Activated T-helper 1 cell treated with anti-CD3 and anti-CD28 coated beads, Interleukin-12 subunit alpha, Interleukin-12 subunit beta, Interleukin-2, Interleukin-4 antibody, amounts not matched to agents 30 ng/mL and 10 ng/mL and 1 ng/mL, durations not matched to agents 14 hours and 24 hours and 36 hours (primary cell): ENCODE results near the gene SLC6A20. TPM values are rescaled to one million over a fixed set of nuclear protein-coding genes. Genes with fewer than 3 reads are reported as not detected.

ENCODE experiments used
- DNase-seq: peaks from one replicate; pipeline ENCODE4 v3.0.0; 2021; ENCODE audit warnings: low spot score
- H3K27ac Mint-ChIP-seq: one replicate; pipeline ENCODE4 v1.8.0; 2021; ENCODE audit warnings: mild to moderate bottlenecking, mixed read lengths
- H3K27me3 Mint-ChIP-seq: one replicate; pipeline ENCODE4 v1.8.0; 2022; ENCODE audit warnings: mild to moderate bottlenecking, moderate library complexity, mixed read lengths; ENCODE audit not compliant: insufficient read depth
- H3K36me3 Mint-ChIP-seq: one replicate; pipeline ENCODE4 v1.8.0; 2021; ENCODE audit warnings: low read depth, mixed read lengths
- H3K4me1 Mint-ChIP-seq: one replicate; pipeline ENCODE4 v1.8.0; 2021; ENCODE audit warnings: low read depth, mixed read lengths
- H3K4me3 Mint-ChIP-seq: one replicate; pipeline ENCODE4 v1.8.0; 2021; ENCODE audit warnings: mild to moderate bottlenecking, moderate library complexity, mixed read lengths
- H3K9me3 Mint-ChIP-seq: one replicate; pipeline ENCODE4 v1.8.0; 2021; ENCODE audit warnings: mixed read lengths
- intact Hi-C: fragments of 100-400 bp; cut with micrococcal nuclease; formaldehyde crosslinking; loops from one replicate; pipeline ENCODE4 v1.15.1; 2024
- total RNA-seq: library from RNA; stranded (reverse); gene quantifications from 2 replicates; pipeline ENCODE4 v1.2.3, GENCODE V29; 2022

The SLC6A20 gene
- total RNA-seq, 1 donor from 2014 or later: not detected

DNA sequence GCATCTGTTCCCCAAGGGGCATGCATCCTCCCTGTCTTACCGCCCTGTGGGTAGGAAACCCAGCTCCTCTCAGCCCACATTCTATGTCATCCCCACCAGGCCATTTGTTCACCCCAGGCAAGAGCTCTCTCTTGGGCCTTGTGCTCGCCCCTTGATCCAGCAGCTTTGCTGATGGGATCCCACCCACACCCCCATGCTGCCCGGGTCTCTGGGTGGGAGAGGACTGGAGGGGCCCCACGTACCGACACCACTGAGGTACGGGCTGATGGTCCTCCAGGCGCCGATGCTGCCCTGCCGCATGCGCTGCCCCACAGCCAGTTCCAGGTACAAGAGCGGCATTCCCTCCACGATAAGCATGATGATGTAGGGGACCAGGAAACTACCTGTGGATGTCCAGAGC is 14.5 kb downstream of the SLC6A20 start:
- H3K27me3 Mint-ChIP-seq: peaks cover 31% of the 10 kb centered on the region
- intact Hi-C loops: no loop called here
- no peak overlapping the region for H3K4me3 Mint-ChIP-seq
- no peaks in the 10 kb centered on the region for H3K9me3 Mint-ChIP-seq
- H3K36me3 Mint-ChIP-seq: no peaks in the 10 kb centered on the region
- H3K27ac Mint-ChIP-seq: no peak overlapping the region
- no peak for DNase-seq
- H3K4me1 Mint-ChIP-seq: no peaks in the 10 kb centered on the region

DNA sequence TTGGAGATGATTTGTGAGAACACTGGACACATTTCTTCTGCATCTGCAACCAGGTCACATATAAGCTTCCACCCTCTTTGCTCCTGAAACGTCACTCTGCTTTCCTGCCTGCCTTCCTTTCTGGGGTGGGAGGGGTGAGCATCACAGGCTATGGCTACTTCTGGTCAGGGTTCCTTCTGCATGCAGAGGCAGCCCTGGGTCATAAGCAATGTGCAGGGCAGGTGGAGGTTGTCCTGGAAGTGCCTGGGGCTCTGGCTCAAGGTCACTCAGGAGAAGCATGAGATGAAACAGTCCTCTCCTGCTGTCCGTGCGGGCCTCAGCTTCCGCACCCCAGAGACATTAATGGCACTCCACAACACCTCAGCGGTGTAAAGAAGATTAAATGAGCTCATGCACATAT is 15.1 kb downstream of the SLC6A20 start:
- H3K36me3 Mint-ChIP-seq: no peaks in the 10 kb centered on the region
- peaks cover 29% of the 10 kb centered on the region for H3K27me3 Mint-ChIP-seq
- no peaks in the 10 kb centered on the region for H3K9me3 Mint-ChIP-seq
- DNase-seq: no peak
- no peak overlapping the region for H3K27ac Mint-ChIP-seq
- no peak overlapping the region for H3K4me3 Mint-ChIP-seq
- intact Hi-C loops: no loop called here
- H3K4me1 Mint-ChIP-seq: no peaks in the 10 kb centered on the region

DNA sequence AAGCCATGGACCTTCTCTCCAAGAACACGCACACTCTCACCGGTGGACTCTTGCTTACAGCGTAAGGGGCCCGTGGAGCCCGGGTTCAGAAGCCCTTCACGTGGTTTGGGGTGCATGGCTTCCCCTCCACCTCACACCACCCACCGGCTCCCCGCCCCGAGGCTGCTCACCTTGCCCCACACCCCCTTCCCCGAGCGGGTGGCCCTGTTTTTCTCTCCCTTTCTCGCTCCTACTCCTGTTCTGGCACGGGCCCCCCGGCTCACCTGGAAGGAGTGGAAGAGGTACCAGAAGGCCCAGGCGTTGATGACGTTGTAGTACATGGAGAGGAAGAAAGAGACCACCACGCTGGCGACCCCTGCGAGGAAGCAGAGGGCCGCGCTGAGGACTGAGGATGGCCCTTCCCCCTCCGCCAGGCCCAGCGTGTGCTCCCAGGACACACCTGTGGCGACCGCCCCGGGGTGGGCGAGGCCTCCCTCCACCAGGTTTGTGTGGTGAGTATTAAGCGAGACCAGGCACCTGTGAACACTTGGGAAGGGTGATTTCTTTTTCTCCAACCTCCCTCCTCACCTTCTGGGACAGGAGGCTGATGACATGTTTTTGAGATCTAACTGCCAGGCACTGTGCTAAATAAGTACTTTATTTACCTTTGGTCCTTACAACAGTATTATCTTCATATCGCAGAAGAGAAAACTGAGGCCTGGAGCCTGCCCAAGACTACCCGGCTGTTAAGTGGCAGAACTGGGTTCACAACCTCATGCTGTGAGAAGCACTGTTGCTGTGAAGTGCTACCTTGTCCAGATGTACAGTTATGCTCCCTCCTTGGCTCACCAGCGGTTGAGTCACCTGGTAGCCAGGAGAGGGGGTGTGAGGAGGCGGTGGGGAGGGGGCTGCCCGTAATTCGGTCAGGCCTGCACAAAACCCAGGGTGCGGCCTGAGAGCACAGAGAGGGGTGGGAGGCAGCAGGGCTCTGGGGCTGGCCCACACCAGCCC is 16.3 kb downstream of the SLC6A20 start:
- no peak for DNase-seq

GRCh38 chr3:45778761-45779201 is 17.6 kb downstream of the SLC6A20 start:
- DNase-seq: no peak
- Mint-ChIP-seq H3K27me3 (peaks cover 28% of the 10 kb centered on the region), H3K27ac (no peak overlapping the region), H3K4me1 (no peaks in the 10 kb centered on the region), H3K4me3 (no peak overlapping the region), H3K36me3 (no peaks in the 10 kb centered on the region), H3K9me3 (no peaks in the 10 kb centered on the region)
- intact Hi-C loops: no loop called here

More for the DNA sequence above, 16.3 kb downstream of the SLC6A20 start:
- no peak overlapping the region for H3K4me3 Mint-ChIP-seq
- H3K27ac Mint-ChIP-seq: no peak overlapping the region
- H3K36me3 Mint-ChIP-seq: no peaks in the 10 kb centered on the region
- no peaks in the 10 kb centered on the region for H3K9me3 Mint-ChIP-seq
- intact Hi-C loops: no loop called here
- peaks cover 25% of the 10 kb centered on the region for H3K27me3 Mint-ChIP-seq
- no peaks in the 10 kb centered on the region for H3K4me1 Mint-ChIP-seq

GRCh38 chr3:45777746-45778386 is 18.5 kb downstream of the SLC6A20 start:
- intact Hi-C loops: no loop called here
- H3K27ac Mint-ChIP-seq: no peak overlapping the region
- no peak overlapping the region for H3K4me3 Mint-ChIP-seq
- DNase-seq: no peak
- no peaks in the 10 kb centered on the region for H3K9me3 Mint-ChIP-seq
- no peaks in the 10 kb centered on the region for H3K36me3 Mint-ChIP-seq
- H3K27me3 Mint-ChIP-seq: peaks cover 30% of the 10 kb centered on the region
- H3K4me1 Mint-ChIP-seq: peaks cover 4% of the 10 kb centered on the region

GRCh38 chr3:45777111-45777745 is 19.1 kb downstream of the SLC6A20 start:
- no peaks in the 10 kb centered on the region for H3K36me3 Mint-ChIP-seq
- intact Hi-C loops: no loop called here
- no peaks in the 10 kb centered on the region for H3K9me3 Mint-ChIP-seq
- no peak overlapping the region for H3K27ac Mint-ChIP-seq
- H3K27me3 Mint-ChIP-seq: peaks cover 32% of the 10 kb centered on the region
- no peak for DNase-seq
- H3K4me3 Mint-ChIP-seq: no peak overlapping the region
- peaks cover 9% of the 10 kb centered on the region for H3K4me1 Mint-ChIP-seq

DNA sequence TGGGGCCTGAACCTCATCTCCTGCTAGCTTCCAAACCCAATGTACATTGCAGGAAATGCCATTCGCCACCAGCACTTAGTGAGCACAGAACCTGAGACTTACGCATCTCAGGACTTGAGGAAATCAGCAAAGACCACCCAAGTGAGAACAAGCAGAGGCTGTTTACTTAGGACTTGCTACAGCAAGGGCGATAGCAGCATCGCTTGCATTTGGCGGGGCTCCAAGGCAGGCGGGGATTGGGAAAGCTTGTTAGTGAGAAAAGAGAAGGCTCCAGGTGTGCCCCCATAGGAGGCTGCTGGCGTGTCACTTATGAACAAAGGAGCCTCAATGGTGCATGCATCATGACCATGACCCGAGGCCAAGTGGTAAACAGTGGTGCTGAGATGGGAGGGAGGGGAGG is 19.7 kb downstream of the SLC6A20 start:
- Mint-ChIP-seq H3K27me3 (peaks cover 36% of the 10 kb centered on the region), H3K4me3 (no peak overlapping the region), H3K9me3 (no peaks in the 10 kb centered on the region), H3K27ac (no peak overlapping the region), H3K4me1 (peaks cover 9% of the 10 kb centered on the region), H3K36me3 (no peaks in the 10 kb centered on the region)
- no peak for DNase-seq
- intact Hi-C loops: no loop called here

GRCh38 chr3:45776301-45776595 is 20.1 kb downstream of the SLC6A20 start:
- no peaks in the 10 kb centered on the region for H3K9me3 Mint-ChIP-seq
- peaks cover 9% of the 10 kb centered on the region for H3K4me1 Mint-ChIP-seq
- peaks cover 35% of the 10 kb centered on the region for H3K27me3 Mint-ChIP-seq
- intact Hi-C loops: no loop called here
- H3K4me3 Mint-ChIP-seq: no peak overlapping the region
- DNase-seq: no peak
- H3K27ac Mint-ChIP-seq: no peak overlapping the region
- no peaks in the 10 kb centered on the region for H3K36me3 Mint-ChIP-seq

DNA sequence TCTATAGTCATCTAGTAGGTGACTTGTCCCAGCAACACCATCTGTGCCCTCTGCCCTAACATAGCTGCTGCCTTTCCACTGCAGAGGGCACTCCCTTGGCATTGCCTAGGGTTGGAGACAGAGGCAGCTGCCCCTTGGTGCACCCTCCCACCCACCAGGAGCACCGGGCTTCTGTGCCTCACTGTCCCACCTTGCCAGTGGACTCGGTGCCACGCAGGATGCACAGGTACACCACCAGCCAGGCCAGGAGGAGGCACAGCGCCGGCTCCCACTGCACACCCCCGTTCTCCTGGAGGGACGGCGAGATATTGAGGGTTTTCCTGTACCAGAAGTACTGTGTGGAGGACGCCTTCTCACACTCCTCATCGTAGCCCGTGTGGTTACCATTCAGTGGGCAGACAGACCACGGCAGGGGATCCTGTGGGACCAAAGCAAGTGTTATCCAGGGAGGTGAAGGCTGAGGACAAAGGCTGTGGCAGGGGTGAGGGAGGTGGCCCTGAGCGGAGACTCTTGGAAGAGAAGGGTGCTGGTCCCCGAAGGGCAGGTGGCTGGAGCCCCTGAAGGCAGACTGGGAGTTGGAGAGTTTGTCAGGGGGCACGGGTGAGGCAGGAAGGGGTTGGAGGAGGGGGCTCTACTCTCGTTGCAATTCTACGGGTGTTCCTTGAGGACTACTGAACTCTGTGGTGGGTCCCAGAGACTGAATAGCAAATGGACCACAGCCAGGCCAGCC is 20.6 kb downstream of the SLC6A20 start:
- intact Hi-C loops: no loop called here
- H3K9me3 Mint-ChIP-seq: no peaks in the 10 kb centered on the region
- no peak for DNase-seq

GRCh38 chr3:45774581-45775521 is 21.5 kb downstream of the SLC6A20 start:
- Mint-ChIP-seq H3K27me3 (peaks cover 42% of the 10 kb centered on the region), H3K4me1 (peaks cover 9% of the 10 kb centered on the region), H3K36me3 (no peaks in the 10 kb centered on the region), H3K27ac (no peak overlapping the region), H3K4me3 (no peak overlapping the region), H3K9me3 (no peaks in the 10 kb centered on the region)
- intact Hi-C loops: no loop called here
- no peak for DNase-seq

More for the DNA sequence above, 20.6 kb downstream of the SLC6A20 start:
- no peak overlapping the region for H3K4me3 Mint-ChIP-seq
- H3K27ac Mint-ChIP-seq: no peak overlapping the region
- peaks cover 9% of the 10 kb centered on the region for H3K4me1 Mint-ChIP-seq
- no peaks in the 10 kb centered on the region for H3K36me3 Mint-ChIP-seq
- peaks cover 38% of the 10 kb centered on the region for H3K27me3 Mint-ChIP-seq

GRCh38 chr3:45773714-45774449 is 22.5 kb downstream of the SLC6A20 start:
- H3K4me1 Mint-ChIP-seq: peaks cover 9% of the 10 kb centered on the region
- H3K9me3 Mint-ChIP-seq: no peaks in the 10 kb centered on the region
- H3K27ac Mint-ChIP-seq: no peak overlapping the region
- no peaks in the 10 kb centered on the region for H3K36me3 Mint-ChIP-seq
- DNase-seq: no peak
- peaks cover 52% of the 10 kb centered on the region for H3K27me3 Mint-ChIP-seq
- H3K4me3 Mint-ChIP-seq: no peak overlapping the region
- intact Hi-C loops: no loop called here
